GM18861 (cell line): Measurements from ENCODE around the gene DCST1.

Experiments used
- ATAC-seq: cut with Tn5 transposase; IDR thresholded peaks from one replicate; pipeline ENCODE4 v1.9.1; 2021; ENCODE audit not compliant: unreplicated experiment

Gene DCST1

GRCh38 chr1:155070721-155071569, 37.3 kb downstream of the DCST1 start:
- ATAC-seq, result no peak

DNA sequence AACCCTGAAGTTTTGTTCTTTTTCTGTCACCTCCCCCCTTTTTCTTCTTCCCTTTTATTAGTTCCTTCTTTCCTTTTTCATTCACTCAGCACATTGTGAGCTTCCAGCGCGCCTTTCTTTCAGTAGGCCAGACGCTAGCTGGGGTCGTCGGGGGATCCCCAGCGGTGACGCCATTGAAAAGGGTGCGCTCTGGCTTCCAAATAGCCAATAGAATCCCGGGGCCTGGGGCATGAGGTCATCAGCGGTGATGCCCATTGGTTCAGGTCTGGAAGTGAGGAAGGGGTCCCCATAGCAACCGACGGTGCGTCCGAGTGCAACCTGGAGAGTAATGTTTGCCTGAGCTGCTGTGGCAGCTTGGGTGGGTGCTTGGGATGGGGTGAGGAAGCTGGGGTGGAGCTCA, 38.1 kb downstream of the DCST1 start:
- ATAC-seq, result no peak

DNA sequence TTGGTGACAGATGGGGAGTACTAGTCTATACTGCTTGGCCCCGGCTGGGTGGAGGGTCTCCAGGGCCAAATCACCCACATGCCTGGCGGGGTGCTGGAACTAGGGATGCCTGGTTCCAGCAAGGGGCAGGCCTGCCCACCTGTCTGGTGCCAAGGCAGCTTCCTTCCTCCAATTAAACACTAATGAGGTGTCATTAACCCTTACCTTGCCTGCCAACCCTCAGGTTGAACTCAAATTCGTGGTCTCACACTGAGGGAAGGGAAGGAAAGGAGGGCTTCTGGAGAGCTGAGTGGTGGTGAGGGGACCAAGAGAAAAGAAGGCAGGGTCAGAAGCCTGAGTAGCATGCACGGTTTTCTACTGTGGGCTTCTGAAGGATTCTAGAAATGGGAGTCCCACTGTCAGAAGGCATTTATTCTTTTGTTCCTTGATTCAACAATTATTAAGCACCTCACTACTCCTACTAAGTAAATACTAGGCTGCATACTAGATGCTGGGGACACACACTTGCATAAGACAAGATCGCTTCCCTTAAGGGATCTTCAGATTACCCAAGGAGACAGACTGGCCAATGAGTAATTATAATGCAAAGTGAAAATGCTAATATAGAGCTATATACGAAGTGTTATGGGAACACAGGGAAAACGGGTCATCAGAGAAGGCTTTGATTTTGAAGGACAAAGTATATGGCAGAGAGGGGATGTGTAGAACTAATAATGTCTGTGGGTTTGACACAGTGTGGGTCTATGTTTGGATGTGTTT, 39.1 kb downstream of the DCST1 start:
- no peak for ATAC-seq

- ATAC-seq, result no peak
Measured at GRCh38 chr1:155073377-155074242, 40.0 kb downstream of the DCST1 start.

- ATAC-seq, result no peak
Measured at GRCh38 chr1:155075535-155075934, 41.9 kb downstream of the DCST1 start.

DNA sequence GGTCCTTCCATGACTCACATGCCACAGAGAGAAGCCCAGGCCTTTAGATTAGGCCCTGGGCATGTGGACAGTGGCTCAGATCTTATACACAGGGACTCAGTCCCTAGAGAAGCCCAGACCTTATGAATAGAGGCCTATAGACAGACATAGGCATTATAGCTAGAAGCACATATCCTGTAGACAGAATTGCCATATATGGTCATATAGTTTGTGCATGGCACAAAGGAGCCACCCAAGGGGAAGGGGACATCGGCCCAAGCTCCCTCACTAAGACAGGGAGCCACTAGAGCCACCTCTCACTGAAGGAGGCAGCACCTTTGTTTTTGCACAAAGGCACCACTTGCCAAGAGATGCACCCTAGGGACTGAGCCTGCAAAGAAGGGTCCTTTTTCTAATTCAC, 42.7 kb downstream of the DCST1 start:
- no peak for ATAC-seq

GRCh38 chr1:155077346-155077745, 43.7 kb downstream of the DCST1 start:
- ATAC-seq, result no peak

DNA sequence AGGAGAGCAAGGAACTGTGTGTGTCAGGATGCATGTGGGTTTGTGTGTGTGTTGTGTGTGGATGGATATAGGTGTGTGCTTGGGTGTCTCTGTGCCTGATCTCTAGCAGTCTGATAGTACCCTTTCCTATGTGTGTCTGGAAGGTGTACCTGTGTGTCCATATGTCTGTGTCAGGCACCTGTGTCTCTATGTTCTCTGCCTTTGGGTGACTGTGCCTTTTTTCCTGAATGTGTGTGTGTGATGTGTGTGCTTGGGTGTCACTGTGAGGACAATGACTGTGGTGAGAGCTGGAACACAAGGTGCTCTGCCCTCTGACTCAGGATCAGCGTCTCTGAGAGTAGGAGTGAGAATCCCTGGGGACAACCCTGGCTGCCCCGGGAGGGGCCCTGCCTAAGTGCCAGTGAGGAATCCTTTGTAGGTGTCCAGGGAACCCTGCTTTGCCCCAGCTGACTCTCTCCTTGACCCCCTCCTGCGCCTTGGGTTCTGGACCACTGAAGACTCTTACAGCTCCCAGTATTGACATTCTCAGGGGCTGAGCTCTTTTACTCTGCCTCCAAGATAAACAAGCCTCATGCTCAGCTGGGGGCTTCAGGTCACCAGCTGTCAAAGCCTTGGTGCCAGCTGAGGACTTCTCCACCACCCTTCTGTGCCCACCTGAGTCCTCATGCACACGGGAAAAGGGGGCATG, 44.3 kb downstream of the DCST1 start:
- ATAC-seq, result no peak

DNA sequence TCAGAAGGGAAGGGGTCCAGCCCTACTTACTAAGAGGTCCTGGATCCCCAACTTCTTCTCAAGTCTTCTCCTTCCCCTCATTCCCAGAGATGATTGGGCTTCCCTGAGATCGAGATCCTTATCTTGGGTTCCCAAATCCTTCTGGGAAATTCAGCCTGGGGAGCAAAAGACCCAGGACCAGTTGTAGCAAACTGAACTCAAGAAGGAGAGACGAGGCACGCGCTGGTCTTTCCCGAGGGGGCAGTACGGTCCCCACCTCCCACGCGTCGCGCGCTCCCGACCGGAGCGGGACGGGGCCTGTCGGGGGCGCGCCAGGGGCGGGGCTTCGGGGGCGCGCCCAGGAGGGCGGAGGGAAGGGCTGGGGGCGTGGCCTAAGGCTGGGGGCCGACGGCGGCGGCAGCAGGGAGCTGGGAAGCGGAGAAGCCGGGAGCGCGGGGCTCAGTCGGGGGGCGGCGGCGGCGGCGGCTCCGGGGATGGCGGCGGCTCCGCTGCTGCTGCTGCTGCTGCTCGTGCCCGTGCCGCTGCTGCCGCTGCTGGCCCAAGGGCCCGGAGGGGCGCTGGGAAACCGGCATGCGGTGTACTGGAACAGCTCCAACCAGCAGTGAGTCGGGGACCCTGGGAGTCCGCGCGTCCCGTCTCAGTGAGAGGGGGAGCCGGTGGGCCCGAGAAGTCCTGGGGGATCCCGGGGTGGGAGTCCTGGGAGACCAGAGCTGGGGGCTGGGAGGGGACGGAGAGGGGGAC, 45.0 kb downstream of the DCST1 start, which contains the start of gene EFNA3:
EFNA3 (plus strand) TSS at position 369 of the 741 bp plus-strand sequence; CDS start at position 474, 105 bp downstream.
- no peak for ATAC-seq

GRCh38 chr1:155079210-155079486, 45.5 kb downstream of the DCST1 start:
- no peak for ATAC-seq

GRCh38 chr1:155079487-155080311, 46.1 kb downstream of the DCST1 start:
- no peak for ATAC-seq

DNA sequence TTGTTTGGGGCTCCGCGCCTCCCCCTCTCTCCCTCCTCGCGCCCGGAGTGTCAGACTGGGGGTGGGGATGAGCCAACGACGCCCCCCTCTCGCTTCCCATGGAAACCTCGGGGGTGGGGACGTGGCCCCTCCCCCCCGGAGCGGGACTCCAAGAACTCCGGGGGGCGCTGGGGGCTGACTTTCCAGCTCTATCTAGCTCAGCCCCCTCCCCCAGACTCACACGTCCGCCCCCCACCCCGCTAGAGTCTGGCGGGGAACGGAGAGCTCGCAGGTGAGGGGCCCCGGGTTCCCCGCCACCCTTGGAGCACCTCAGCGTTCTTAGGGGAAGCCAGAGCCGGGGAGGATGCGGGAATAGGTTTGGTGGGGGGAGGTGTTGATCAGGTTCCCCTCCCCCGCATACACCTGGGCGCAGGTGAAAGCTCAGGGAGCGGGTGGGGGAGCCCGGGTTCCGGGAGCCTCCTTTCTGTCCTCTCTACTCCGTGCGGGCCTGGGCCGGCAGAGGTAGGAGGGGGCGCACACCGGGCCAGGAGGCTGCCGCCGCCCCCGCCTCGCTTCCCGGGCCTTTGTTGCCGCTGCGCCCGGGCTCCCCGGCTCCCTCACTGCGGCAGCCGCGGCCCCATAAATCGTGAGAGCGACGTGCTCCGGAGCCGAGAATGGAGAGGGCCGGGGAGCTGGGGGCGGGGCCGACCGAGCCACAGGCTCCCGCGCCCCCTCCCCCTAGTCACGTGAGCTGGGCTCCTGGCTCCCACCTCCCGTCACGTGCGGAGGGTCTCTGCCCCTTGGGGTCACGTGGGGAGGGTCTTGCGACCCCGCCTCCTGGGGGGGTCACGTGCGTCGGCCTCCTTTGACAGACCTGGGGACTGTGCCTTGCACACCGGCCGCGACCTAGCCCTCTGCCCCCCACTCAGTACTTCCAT, 46.9 kb downstream of the DCST1 start:
- no peak for ATAC-seq

DNA sequence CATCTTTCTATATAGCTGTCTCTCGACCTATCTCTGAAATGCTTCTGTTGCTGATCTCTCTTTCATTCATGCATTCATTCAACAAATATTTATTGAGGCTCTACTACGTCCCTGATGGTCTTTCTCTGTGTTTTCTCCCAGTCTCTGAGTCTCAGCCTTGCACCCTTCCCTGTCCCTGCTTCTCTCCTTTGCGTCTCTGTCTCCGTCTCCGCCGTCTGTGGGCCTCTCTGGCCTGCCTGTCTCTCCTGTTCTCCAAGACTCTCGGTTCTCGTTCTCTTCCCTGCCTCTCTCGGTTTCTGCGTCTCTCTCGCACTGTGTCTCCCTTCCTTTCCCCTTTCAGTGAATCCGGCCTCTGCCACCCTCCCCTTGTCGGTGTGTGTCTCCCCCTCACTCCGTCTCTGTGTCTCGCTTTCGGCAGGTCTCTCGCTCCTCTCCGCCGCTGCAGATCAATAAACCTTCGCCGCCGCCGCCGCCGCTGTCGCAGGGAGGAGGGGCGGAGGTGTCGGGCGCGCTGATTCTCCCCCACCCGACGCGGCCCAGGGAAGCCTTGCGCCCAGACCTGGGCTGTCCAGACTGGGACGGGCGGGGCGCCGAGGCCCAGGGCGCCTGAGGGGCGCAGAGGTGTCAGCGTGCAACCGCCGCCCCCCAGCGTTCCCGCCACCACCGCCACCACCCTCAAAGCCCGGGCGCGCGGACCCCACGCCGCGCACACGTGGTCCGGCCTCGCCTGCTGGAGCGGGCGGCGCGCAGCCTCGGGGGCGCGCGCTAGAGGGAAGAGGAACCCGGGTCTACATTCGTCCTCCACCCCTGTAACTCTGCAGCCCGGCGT, 48.1 kb downstream of the DCST1 start:
- no peak for ATAC-seq

DNA sequence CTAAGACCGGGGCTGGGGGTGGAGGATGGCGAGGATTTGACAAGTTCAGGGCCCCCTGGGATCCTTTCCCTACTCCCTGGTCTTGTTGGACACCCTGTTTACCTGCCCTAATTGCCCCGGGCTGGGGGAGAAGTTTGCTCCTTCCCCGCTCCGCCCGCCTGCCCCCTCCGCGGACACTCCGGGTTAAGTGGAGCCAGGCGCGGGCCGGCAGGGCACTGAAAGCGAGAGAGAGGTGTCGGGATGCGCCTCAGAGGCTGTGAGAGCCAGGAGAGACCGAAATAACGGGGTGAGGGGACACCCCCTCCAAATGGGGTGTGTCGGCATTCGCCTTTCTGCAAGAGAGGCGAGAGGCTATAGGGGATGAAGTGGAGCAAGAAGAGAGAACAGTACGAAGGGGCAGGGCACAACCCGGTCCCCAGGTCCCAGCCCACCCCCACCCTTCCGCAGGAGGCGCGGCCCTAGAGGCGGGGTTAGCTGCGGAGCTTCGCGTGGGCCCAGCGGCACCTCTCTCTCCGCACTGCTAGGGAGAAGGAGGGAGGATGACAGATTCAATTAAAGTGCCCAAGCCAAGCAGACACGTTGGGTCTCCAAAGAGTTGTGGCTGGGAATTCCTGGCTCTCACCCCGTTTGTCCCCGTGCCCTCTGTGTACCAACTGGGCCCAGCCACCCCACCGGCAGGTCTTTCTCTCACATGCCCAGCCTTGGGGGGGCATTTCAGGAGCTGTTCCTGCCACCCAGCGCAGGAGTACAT, 48.9 kb downstream of the DCST1 start:
- ATAC-seq, result no peak

DNA sequence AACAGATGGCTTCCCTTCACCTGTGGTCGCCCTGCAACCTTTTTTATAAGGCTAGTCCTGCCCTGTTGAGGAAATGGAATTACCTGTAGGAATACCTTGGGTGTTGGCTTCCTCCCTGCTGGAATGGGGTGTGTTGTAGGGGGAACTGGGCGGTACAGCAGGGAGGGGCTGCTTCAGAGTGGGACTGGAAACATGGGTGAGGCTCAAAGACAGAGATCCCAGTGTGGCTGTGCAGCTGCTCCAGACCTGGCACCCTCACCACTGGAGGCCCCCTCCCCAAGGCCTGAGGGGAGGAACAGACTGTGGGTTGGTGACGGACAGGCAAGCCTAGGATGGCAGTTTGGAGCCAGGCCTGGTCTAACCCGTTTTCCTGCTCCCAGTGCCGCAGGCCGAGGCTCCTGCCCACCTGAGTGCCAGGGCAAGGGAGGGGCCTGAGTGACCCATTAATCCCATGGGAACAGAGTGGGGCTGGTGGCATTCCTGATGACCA, 49.5 kb downstream of the DCST1 start:
- no peak for ATAC-seq

DNA sequence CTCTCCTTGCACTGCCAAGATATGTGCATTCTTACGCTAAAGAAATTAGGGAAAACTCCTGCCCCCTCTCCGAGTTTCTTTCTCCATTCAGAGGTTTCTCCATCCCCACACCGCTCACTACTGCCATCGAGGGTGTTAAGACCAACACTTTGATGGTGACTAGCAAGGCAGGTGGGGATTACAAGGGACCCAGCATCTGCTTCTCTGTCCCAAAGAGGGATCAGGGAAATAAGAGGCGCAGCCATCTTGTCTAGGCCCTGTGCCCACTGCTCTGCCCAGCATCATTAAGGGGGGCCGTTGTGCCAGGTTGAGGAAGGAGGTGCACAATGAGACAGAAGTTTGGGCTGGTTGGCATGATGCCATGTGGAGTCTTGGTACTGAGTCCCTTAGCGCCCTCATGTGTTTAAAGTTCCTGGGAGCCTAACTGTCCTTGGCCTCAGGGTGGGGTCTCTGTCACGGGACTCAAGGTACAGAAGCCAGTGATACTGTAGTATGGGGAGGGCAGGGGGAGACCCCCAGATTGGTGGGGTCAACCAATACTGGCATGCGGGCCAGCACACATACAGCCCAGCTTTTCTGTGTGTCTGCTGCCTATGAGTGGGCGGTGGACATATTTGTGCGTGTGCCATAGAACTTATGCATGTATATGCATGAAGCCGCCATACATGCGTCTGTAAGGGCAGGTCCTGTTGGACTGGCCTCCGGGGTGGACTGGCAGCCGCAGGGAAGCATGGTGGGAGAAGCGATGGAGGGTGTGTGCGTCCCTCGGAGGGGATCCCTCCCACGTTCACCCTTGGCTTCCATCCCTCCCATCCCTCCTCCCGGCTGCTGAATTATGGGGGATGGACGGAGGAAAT, 50.5 kb downstream of the DCST1 start:
- ATAC-seq, result no peak
